H1 (cell line): ENCODE data around the gene PGGHG. TPM values are rescaled to one million over a fixed set of nuclear protein-coding genes. Genes with fewer than 3 reads are reported as not detected.

ENCODE experiments used
- BRCA1 ChIP-seq: IDR thresholded peaks from 2 replicates; pipeline ENCODE4 v1.6.1; 2012; ENCODE audit warnings: low read depth, low read length, improper control_type of control experiment
- CEBPB ChIP-seq: IDR thresholded peaks from 2 replicates; pipeline ENCODE4 v1.6.1; 2012; ENCODE audit warnings: low read depth, low read length
- EP300 ChIP-seq, 2 experiments: IDR thresholded peaks; 1 replicate in 1 of 2; 2 replicates in 1 of 2; pipeline ENCODE4 v1.6.1; 2011 to 2012; ENCODE audit warnings: low read depth in 2 of 2, low read length in 2 of 2, mild to moderate bottlenecking in 2 of 2, borderline replicate concordance in 1 of 2, inconsistent platforms in 1 of 2, moderate library complexity in 1 of 2
- EZH2 ChIP-seq: fragments of 200-600 bp; sonication (generic); IDR thresholded peaks from 2 replicates; pipeline ENCODE4 v1.7.1; 2012; ENCODE audit warnings: low read depth, mild to moderate bottlenecking, moderate library complexity, low read length, inconsistent platforms; ENCODE audit not compliant: severe bottlenecking
- KDM4A ChIP-seq: IDR thresholded peaks from one replicate; pipeline ENCODE4 v1.7.1; 2012; ENCODE audit warnings: low read depth, mild to moderate bottlenecking, moderate library complexity, low read length, inconsistent platforms; ENCODE audit not compliant: severe bottlenecking
- PHF8 ChIP-seq: fragments of 200-600 bp; sonication (generic); conservative IDR thresholded peaks from 2 replicates; pipeline ENCODE4 v1.7.1; 2012; ENCODE audit warnings: low read depth, mild to moderate bottlenecking, inconsistent platforms, low read length, moderate library complexity
- SIRT6 ChIP-seq: IDR thresholded peaks from one replicate; pipeline ENCODE4 v1.7.1; 2012; ENCODE audit warnings: low read length, inconsistent platforms
- SUZ12 ChIP-seq: fragments of 200-600 bp; sonication (generic); IDR thresholded peaks from 2 replicates; pipeline ENCODE4 v1.6.1; 2012; ENCODE audit warnings: mild to moderate bottlenecking, inconsistent platforms, low read length, moderate library complexity, mixed read lengths
- polyA plus RNA-seq, 7 experiments: library from polyadenylated mRNA; depleted of rRNA in 3 of 7; stranded (reverse) in 5 of 7; unstranded in 2 of 7; fragments of >200 nt in 5 of 7; fragments of 200-250 nt in 2 of 7; gene quantifications; 1 replicate in 5 of 7; 2 replicates in 1 of 7; 4 replicates in 1 of 7; pipeline versions ENCODE4 v1.2.1 to v1.2.3, GENCODE V29; 2011 to 2013; ENCODE audit warnings: missing spikeins in 2 of 7, mixed read lengths in 2 of 7
- total RNA-seq: library from RNA; stranded (reverse); fragmentation: NEBNext Ultra II Directional; extraction: Animal tissue kit (Norgen Biotek cat#: 25700); gene quantifications from 2 replicates; pipeline ENCODE4 v1.2.1, GENCODE V29; 2021
- TF ChIP-seq, protein P1 (sequence below): fragments of 300-600 bp; sonication (generic); IDR thresholded peaks from 2 replicates; pipeline ENCODE4 v1.7.1; 2012; ENCODE audit warnings: low read length, moderate library complexity, mild to moderate bottlenecking, inconsistent platforms; ENCODE audit not compliant: insufficient replicate concordance

PGGHG gene
- total and polyA plus RNA-seq, 2 of the 8 experiments (the other 6 are each of a cell fraction or from before 2014, with no cell fraction given) = 34.8 to 60.7 TPM

DNA sequence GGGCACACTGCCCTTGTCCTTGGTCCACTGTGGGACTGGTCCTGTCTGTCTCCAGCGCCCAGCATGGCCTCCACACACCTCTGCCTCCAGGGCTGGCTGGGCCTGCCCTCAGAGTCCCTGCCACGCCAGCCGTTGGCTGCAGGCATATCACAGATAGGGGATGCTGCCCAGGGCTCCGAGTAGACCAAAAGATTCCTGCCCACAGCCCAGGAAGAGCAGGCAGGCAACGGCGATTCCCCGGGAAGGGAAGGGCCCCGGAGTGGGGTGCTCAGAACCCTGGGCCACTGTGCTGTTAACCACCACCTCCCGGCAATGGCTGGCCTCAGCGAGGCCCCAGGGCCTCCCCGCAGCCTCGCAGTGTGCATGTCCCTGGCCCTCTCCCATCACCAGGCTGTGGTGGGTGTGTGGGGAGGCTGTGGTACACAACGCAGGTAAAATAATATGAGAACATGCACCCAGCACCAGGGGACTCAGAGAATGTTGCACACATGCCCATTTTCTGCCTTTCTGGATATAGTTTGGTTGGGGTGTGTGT, 8.2 kb downstream of the PGGHG start (continued):
- TF ChIP-seq, protein P1, sequence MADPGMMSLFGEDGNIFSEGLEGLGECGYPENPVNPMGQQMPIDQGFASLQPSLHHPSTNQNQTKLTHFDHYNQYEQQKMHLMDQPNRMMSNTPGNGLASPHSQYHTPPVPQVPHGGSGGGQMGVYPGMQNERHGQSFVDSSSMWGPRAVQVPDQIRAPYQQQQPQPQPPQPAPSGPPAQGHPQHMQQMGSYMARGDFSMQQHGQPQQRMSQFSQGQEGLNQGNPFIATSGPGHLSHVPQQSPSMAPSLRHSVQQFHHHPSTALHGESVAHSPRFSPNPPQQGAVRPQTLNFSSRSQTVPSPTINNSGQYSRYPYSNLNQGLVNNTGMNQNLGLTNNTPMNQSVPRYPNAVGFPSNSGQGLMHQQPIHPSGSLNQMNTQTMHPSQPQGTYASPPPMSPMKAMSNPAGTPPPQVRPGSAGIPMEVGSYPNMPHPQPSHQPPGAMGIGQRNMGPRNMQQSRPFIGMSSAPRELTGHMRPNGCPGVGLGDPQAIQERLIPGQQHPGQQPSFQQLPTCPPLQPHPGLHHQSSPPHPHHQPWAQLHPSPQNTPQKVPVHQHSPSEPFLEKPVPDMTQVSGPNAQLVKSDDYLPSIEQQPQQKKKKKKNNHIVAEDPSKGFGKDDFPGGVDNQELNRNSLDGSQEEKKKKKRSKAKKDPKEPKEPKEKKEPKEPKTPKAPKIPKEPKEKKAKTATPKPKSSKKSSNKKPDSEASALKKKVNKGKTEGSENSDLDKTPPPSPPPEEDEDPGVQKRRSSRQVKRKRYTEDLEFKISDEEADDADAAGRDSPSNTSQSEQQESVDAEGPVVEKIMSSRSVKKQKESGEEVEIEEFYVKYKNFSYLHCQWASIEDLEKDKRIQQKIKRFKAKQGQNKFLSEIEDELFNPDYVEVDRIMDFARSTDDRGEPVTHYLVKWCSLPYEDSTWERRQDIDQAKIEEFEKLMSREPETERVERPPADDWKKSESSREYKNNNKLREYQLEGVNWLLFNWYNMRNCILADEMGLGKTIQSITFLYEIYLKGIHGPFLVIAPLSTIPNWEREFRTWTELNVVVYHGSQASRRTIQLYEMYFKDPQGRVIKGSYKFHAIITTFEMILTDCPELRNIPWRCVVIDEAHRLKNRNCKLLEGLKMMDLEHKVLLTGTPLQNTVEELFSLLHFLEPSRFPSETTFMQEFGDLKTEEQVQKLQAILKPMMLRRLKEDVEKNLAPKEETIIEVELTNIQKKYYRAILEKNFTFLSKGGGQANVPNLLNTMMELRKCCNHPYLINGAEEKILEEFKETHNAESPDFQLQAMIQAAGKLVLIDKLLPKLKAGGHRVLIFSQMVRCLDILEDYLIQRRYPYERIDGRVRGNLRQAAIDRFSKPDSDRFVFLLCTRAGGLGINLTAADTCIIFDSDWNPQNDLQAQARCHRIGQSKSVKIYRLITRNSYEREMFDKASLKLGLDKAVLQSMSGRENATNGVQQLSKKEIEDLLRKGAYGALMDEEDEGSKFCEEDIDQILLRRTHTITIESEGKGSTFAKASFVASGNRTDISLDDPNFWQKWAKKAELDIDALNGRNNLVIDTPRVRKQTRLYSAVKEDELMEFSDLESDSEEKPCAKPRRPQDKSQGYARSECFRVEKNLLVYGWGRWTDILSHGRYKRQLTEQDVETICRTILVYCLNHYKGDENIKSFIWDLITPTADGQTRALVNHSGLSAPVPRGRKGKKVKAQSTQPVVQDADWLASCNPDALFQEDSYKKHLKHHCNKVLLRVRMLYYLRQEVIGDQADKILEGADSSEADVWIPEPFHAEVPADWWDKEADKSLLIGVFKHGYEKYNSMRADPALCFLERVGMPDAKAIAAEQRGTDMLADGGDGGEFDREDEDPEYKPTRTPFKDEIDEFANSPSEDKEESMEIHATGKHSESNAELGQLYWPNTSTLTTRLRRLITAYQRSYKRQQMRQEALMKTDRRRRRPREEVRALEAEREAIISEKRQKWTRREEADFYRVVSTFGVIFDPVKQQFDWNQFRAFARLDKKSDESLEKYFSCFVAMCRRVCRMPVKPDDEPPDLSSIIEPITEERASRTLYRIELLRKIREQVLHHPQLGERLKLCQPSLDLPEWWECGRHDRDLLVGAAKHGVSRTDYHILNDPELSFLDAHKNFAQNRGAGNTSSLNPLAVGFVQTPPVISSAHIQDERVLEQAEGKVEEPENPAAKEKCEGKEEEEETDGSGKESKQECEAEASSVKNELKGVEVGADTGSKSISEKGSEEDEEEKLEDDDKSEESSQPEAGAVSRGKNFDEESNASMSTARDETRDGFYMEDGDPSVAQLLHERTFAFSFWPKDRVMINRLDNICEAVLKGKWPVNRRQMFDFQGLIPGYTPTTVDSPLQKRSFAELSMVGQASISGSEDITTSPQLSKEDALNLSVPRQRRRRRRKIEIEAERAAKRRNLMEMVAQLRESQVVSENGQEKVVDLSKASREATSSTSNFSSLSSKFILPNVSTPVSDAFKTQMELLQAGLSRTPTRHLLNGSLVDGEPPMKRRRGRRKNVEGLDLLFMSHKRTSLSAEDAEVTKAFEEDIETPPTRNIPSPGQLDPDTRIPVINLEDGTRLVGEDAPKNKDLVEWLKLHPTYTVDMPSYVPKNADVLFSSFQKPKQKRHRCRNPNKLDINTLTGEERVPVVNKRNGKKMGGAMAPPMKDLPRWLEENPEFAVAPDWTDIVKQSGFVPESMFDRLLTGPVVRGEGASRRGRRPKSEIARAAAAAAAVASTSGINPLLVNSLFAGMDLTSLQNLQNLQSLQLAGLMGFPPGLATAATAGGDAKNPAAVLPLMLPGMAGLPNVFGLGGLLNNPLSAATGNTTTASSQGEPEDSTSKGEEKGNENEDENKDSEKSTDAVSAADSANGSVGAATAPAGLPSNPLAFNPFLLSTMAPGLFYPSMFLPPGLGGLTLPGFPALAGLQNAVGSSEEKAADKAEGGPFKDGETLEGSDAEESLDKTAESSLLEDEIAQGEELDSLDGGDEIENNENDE = no peak
- TF ChIP-seq SIRT6 (no peak), KDM4A (no peak), EZH2 (no peak), SUZ12 (no peak), BRCA1 (no peak), PHF8 (no peak), EP300 (IDR thresholded peaks at IDR 0.05; ENCODE audit: borderline replicate concordance in 1 of 2, low read depth in 2 of 2, low read length in 2 of 2) (no peak), CEBPB (no peak)
